Measurements from ENCODE around the gene CFP. TPM values are rescaled to one million over a fixed set of nuclear protein-coding genes. Genes with fewer than 3 reads are reported as not detected.

Gene CFP
- polyA plus RNA-seq, 4 donors = 0.45 to 5.5 (median 4.0) TPM

DNA sequence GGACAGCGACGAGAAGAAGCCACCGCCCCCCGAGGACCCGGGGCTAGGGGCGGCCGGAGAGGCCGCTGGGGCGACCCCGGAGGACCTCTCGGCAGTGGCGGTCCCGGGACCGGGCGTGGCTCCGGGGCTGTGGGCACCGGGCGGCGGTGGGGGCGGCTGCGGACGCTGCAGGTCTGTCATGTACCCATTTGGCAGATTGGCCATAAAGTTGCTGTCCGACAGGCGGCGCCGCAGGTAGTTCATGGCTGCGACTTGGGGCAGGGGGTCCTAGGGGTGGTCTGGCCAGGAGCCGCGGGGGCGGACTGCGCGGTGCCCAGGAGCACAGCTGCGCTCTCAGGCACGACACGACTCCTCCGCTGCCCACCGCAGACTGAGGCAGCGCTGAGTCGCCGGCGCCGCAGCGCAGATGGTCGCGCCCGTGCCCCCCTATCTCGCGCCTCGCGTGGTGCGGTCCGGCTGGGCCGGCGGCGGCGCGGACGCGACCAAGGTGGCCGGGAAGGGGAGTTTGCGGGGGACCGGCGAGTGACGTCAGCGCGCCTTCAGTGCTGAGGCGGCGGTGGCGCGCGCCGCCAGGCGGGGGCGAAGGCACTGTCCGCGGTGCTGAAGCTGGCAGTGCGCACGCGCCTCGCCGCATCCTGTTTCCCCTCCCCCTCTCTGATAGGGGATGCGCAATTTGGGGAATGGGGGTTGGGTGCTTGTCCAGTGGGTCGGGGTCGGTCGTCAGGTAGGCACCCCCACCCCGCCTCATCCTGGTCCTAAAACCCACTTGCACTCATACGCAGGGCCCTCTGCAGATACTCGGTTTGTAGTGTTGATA, 10.0 kb downstream of the CFP start, which contains the start of gene SYN1:
TSS of gene SYN1 (minus strand) at position 372 of the 817 bp plus-strand sequence. CDS start at position 243, 129 bp downstream.
- DNase-seq = peak; percentile 43 to 84
- no peak for FAIRE-seq
- Histone ChIP-seq H3K27ac (ENCODE audit: low read depth in 1 of 3, low read length in 2 of 3) (no peak within 1 kb of the TSS), H3K36me3 (ENCODE audit: control insufficient read depth in 3 of 3, insufficient read depth in 2 of 3, low read depth in 1 of 3, low read length in 3 of 3) (no peaks in the 10 kb centered on the region), H3K4me3 (ENCODE audit: low read depth in 1 of 3, low read length in 3 of 3) (peak within 1 kb of the TSS in 2 of 3 donors; percentile 13 to 21), H3K9me3 (ENCODE audit: control insufficient read depth in 2 of 2, insufficient read depth in 1 of 2, low read depth in 1 of 2, low read length in 1 of 2) (no peaks in the 10 kb centered on the region), H3K27me3 (ENCODE audit: control insufficient read depth in 3 of 3, insufficient read depth in 3 of 3, low read length in 3 of 3) (peaks cover 0 to 19% (median 0%) of the 10 kb centered on the region in 3 donors), H3K4me1 (ENCODE audit: control insufficient read depth in 3 of 3, insufficient read depth in 2 of 3, low read depth in 1 of 3, low read length in 2 of 3) (no peaks in the 10 kb centered on the region)
- WGBS, 3 donors = 1 to 51% (median 16%) methylated on average over 30 to 87 of the region's 88 CpGs

- no peak overlapping the region for H3K4me3 ChIP-seq (ENCODE audit: low read depth in 1 of 3, low read length in 3 of 3)
- no peaks in the 10 kb centered on the region for H3K36me3 ChIP-seq (ENCODE audit: control insufficient read depth in 3 of 3, insufficient read depth in 2 of 3, low read depth in 1 of 3, low read length in 3 of 3)
- peaks cover 0 to 18% (median 0%) of the 10 kb centered on the region in 3 donors for H3K27me3 ChIP-seq (ENCODE audit: control insufficient read depth in 3 of 3, insufficient read depth in 3 of 3, low read length in 3 of 3)
- 31 to 60% (median 48%) methylated on average over 22 to 32 of the region's 32 CpGs for WGBS, 3 donors
- H3K27ac ChIP-seq (ENCODE audit: low read depth in 1 of 3, low read length in 2 of 3) = no peak overlapping the region
- no peaks in the 10 kb centered on the region for H3K4me1 ChIP-seq (ENCODE audit: control insufficient read depth in 3 of 3, insufficient read depth in 2 of 3, low read depth in 1 of 3, low read length in 2 of 3)
- FAIRE-seq (no peak), DNase-seq (no peak)
- no peaks in the 10 kb centered on the region for H3K9me3 ChIP-seq (ENCODE audit: control insufficient read depth in 2 of 2, insufficient read depth in 1 of 2, low read depth in 1 of 2, low read length in 1 of 2)
Observed at GRCh38 chrX:47618923-47619485, 10.7 kb downstream of the CFP start.

GRCh38 chrX:47614618-47615017, 15.1 kb downstream of the CFP start:
- no peak overlapping the region for H3K4me3 ChIP-seq (ENCODE audit: low read depth in 1 of 3, low read length in 3 of 3)
- H3K27ac ChIP-seq (ENCODE audit: low read depth in 1 of 3, low read length in 2 of 3) = no peak overlapping the region
- FAIRE-seq (no peak), DNase-seq (no peak)
- no peaks in the 10 kb centered on the region for H3K36me3 ChIP-seq (ENCODE audit: control insufficient read depth in 3 of 3, insufficient read depth in 2 of 3, low read depth in 1 of 3, low read length in 3 of 3)
- H3K4me1 ChIP-seq (ENCODE audit: control insufficient read depth in 3 of 3, insufficient read depth in 2 of 3, low read depth in 1 of 3, low read length in 2 of 3) = no peaks in the 10 kb centered on the region
- no peaks in the 10 kb centered on the region for H3K9me3 ChIP-seq (ENCODE audit: control insufficient read depth in 2 of 2, insufficient read depth in 1 of 2, low read depth in 1 of 2, low read length in 1 of 2)
- H3K27me3 ChIP-seq (ENCODE audit: control insufficient read depth in 3 of 3, insufficient read depth in 3 of 3, low read length in 3 of 3) = peaks cover 0 to 8% (median 0%) of the 10 kb centered on the region in 3 donors
- WGBS, 3 donors = 69 to 85% (median 81%) methylated on average over 5 of the region's 5 CpGs

DNA sequence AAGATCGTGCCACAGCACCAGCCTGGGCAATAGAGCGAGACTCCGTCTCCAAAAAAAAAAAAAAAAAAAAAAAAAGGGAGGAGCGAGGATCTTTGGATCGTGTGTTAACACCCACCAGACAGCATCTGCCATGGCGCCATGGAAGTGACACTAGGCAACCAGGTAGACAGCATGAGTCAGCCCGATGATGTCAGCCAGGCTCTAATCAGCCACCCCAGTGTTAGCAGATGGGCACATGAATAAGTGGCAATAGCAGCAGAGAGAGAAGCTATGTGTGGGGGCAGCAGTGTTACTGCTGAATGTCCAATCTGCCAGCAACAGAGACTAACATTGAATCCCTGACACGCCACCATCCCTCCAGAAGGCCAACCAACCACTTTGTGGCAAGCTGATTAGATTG, 16.6 kb downstream of the CFP start:
- Histone ChIP-seq H3K4me3 (ENCODE audit: low read depth in 1 of 3, low read length in 3 of 3) (no peak overlapping the region), H3K36me3 (ENCODE audit: control insufficient read depth in 3 of 3, insufficient read depth in 2 of 3, low read depth in 1 of 3, low read length in 3 of 3) (no peaks in the 10 kb centered on the region), H3K27me3 (ENCODE audit: control insufficient read depth in 3 of 3, insufficient read depth in 3 of 3, low read length in 3 of 3) (peaks cover 0 to 3% (median 0%) of the 10 kb centered on the region in 3 donors), H3K4me1 (ENCODE audit: control insufficient read depth in 3 of 3, insufficient read depth in 2 of 3, low read depth in 1 of 3, low read length in 2 of 3) (no peaks in the 10 kb centered on the region), H3K27ac (ENCODE audit: low read depth in 1 of 3, low read length in 2 of 3) (no peak overlapping the region), H3K9me3 (ENCODE audit: control insufficient read depth in 2 of 2, insufficient read depth in 1 of 2, low read depth in 1 of 2, low read length in 1 of 2) (no peaks in the 10 kb centered on the region)
- DNase-seq = no peak
- WGBS, 3 donors = 85 to 89% (median 88%) methylated on average over 6 to 8 of the region's 8 CpGs
- no peak for FAIRE-seq

GRCh38 chrX:47612418-47612817, 17.3 kb downstream of the CFP start:
- Histone ChIP-seq H3K27ac (ENCODE audit: low read depth in 1 of 3, low read length in 2 of 3) (no peak overlapping the region), H3K27me3 (ENCODE audit: control insufficient read depth in 3 of 3, insufficient read depth in 3 of 3, low read length in 3 of 3) (no peaks in the 10 kb centered on the region), H3K36me3 (ENCODE audit: control insufficient read depth in 3 of 3, insufficient read depth in 2 of 3, low read depth in 1 of 3, low read length in 3 of 3) (no peaks in the 10 kb centered on the region), H3K4me3 (ENCODE audit: low read depth in 1 of 3, low read length in 3 of 3) (no peak overlapping the region), H3K4me1 (ENCODE audit: control insufficient read depth in 3 of 3, insufficient read depth in 2 of 3, low read depth in 1 of 3, low read length in 2 of 3) (no peaks in the 10 kb centered on the region), H3K9me3 (ENCODE audit: control insufficient read depth in 2 of 2, insufficient read depth in 1 of 2, low read depth in 1 of 2, low read length in 1 of 2) (no peaks in the 10 kb centered on the region)
- DNase-seq = no peak
- FAIRE-seq = no peak

DNA sequence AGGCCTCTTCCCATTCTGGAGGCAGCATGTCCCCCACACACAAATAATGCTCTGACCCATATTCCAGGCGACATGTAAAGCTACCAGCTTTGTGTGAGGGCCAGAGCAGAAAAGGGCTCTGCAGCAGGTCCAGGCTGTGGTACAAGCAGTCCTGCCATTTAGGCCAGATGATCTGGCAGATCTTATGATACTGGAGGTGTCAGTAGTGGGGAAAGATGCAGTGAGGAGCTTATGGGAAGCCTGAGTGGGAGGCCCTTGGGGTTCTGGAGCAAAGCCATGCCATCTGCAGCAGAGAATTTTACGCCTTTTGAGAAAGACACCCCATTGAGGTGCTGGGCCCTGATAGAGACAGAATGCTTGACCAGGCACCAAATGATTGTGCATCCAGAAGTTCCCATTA, 17.8 kb downstream of the CFP start:
- FAIRE-seq (no peak), DNase-seq (no peak)
- H3K4me1 ChIP-seq (ENCODE audit: control insufficient read depth in 3 of 3, insufficient read depth in 2 of 3, low read depth in 1 of 3, low read length in 2 of 3) = no peaks in the 10 kb centered on the region
- no peak overlapping the region for H3K27ac ChIP-seq (ENCODE audit: low read depth in 1 of 3, low read length in 2 of 3)
- no peaks in the 10 kb centered on the region for H3K9me3 ChIP-seq (ENCODE audit: control insufficient read depth in 2 of 2, insufficient read depth in 1 of 2, low read depth in 1 of 2, low read length in 1 of 2)
- no peak overlapping the region for H3K4me3 ChIP-seq (ENCODE audit: low read depth in 1 of 3, low read length in 3 of 3)
- WGBS, 3 donors = 65 to 100% (median 91%) methylated on average over 2 of the region's 2 CpGs
- no peaks in the 10 kb centered on the region for H3K36me3 ChIP-seq (ENCODE audit: control insufficient read depth in 3 of 3, insufficient read depth in 2 of 3, low read depth in 1 of 3, low read length in 3 of 3)
- no peaks in the 10 kb centered on the region for H3K27me3 ChIP-seq (ENCODE audit: control insufficient read depth in 3 of 3, insufficient read depth in 3 of 3, low read length in 3 of 3)

DNA sequence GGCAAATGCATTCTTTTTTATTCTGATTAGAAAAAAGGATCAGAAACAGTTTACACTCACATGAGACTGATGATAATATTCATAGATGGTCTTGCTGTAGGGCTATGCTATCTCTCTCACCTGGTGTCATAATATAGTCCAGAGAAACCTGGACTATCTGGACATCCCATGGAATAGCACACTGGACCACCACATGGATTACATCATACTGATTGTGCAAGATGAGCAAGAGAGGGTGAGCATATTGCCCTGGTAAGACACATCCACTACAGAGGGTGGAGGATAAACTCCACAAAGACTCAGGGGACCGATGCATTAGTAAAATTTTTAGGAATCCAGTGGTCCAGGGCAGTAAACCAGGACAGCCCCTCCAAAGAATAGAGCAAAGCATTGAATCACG, 18.2 kb downstream of the CFP start:
- H3K27ac ChIP-seq (ENCODE audit: low read depth in 1 of 3, low read length in 2 of 3) = no peak overlapping the region
- 76 to 89% (median 77%) methylated on average over 2 of the region's 2 CpGs for WGBS, 3 donors
- H3K4me1 ChIP-seq (ENCODE audit: control insufficient read depth in 3 of 3, insufficient read depth in 2 of 3, low read depth in 1 of 3, low read length in 2 of 3) = no peaks in the 10 kb centered on the region
- no peaks in the 10 kb centered on the region for H3K36me3 ChIP-seq (ENCODE audit: control insufficient read depth in 3 of 3, insufficient read depth in 2 of 3, low read depth in 1 of 3, low read length in 3 of 3)
- FAIRE-seq (no peak), DNase-seq (no peak)
- no peaks in the 10 kb centered on the region for H3K9me3 ChIP-seq (ENCODE audit: control insufficient read depth in 2 of 2, insufficient read depth in 1 of 2, low read depth in 1 of 2, low read length in 1 of 2)
- no peaks in the 10 kb centered on the region for H3K27me3 ChIP-seq (ENCODE audit: control insufficient read depth in 3 of 3, insufficient read depth in 3 of 3, low read length in 3 of 3)
- no peak overlapping the region for H3K4me3 ChIP-seq (ENCODE audit: low read depth in 1 of 3, low read length in 3 of 3)

DNA sequence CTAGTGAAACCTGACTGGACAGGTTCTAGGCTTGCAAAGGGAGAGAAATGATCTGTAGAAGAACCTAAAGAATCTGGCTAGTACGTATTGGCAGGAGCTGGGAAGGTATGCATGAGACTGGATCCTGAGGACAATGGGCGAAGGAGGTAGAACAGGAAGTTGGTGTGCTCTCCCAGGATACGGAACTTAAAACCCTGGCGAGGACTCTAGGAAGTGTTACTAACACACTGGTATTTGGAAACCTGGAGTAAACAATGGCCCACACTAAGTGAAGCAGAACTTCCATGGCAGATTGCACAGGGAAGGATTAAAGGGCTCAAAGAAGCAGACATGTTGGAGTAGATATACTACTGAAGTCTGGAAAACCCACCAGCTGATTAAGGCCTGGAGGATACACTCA, 19.2 kb downstream of the CFP start:
- DNase-seq (no peak), FAIRE-seq (no peak)
- 76 to 88% (median 81%) methylated on average over 4 of the region's 4 CpGs for WGBS, 3 donors

More for the DNA sequence above, 19.2 kb downstream of the CFP start:
- Histone ChIP-seq H3K4me3 (ENCODE audit: low read depth in 1 of 3, low read length in 3 of 3) (no peak overlapping the region), H3K27ac (ENCODE audit: low read depth in 1 of 3, low read length in 2 of 3) (no peak overlapping the region), H3K9me3 (ENCODE audit: control insufficient read depth in 2 of 2, insufficient read depth in 1 of 2, low read depth in 1 of 2, low read length in 1 of 2) (no peaks in the 10 kb centered on the region), H3K36me3 (ENCODE audit: control insufficient read depth in 3 of 3, insufficient read depth in 2 of 3, low read depth in 1 of 3, low read length in 3 of 3) (no peaks in the 10 kb centered on the region), H3K4me1 (ENCODE audit: control insufficient read depth in 3 of 3, insufficient read depth in 2 of 3, low read depth in 1 of 3, low read length in 2 of 3) (no peaks in the 10 kb centered on the region), H3K27me3 (ENCODE audit: control insufficient read depth in 3 of 3, insufficient read depth in 3 of 3, low read length in 3 of 3) (no peaks in the 10 kb centered on the region)

Data from small intestine (tissue), 7 donors.